ENCODE measurements around the gene MAP7D1. TPM values are rescaled to one million over a fixed set of nuclear protein-coding genes. Genes with fewer than 3 reads are reported as not detected.

Gene MAP7D1
- total and polyA plus RNA-seq, 2 donors (not counting 3 experiments of a cell fraction or from before 2014, with no cell fraction given) = 69.7 to 193 TPM

GRCh38 chr1:36118447-36119204, 37.3 kb upstream of the MAP7D1 start:
- POLR2A ChIA-PET = interaction anchor here (1.6 kb wide), 1 partner anchor 9 kb away, joined by 3 read pairs; no protein-coding TSS in a partner anchor

GRCh38 chr1:36119456-36119855, 36.5 kb upstream of the MAP7D1 start:
- ChIA-PET CTCF (interaction anchor here (0.7 to 1.9 kb wide), 6 partner anchors 9 to 166 kb away, joined by 3 to 15 read pairs (median 4); no protein-coding TSS in a partner anchor), POLR2A (interaction anchor here (1.6 kb wide), 1 partner anchor 8 kb away, joined by 3 read pairs; no protein-coding TSS in a partner anchor)
- no peaks in the 10 kb centered on the region for H3K4me1 ChIP-seq (ENCODE audit: control insufficient read depth, extremely low read depth, insufficient read depth, low read length)
- no peaks in the 10 kb centered on the region for H3K36me3 ChIP-seq (ENCODE audit: control insufficient read depth in 2 of 2, extremely low read depth in 1 of 2, insufficient read depth in 2 of 2, low read length in 2 of 2)
- no peak for TF ChIP-seq EZH2 (IDR thresholded peaks at IDR 0.05; ENCODE audit: borderline replicate concordance, low read depth, low read length, severe bottlenecking)
- no peak for TF ChIP-seq MYC (IDR thresholded peaks at IDR 0.05; ENCODE audit: low read depth, low read length)
- TF ChIP-seq POLR2A (IDR thresholded peaks at IDR 0.05; ENCODE audit: low read depth, low read length) = no peak
- TF ChIP-seq JUN (IDR thresholded peaks at IDR 0.05; ENCODE audit: borderline replicate concordance, insufficient read depth, insufficient read length, low read depth) = no peak
- TF ChIP-seq POLR2AphosphoS5 (IDR thresholded peaks at IDR 0.05; ENCODE audit: insufficient read depth, low read depth, low read length) = no peak
- TF ChIP-seq GATA2 (IDR thresholded peaks at IDR 0.05; ENCODE audit: insufficient read depth, insufficient read length, low read depth, low read length) = no peak
- TF ChIP-seq CTCF (IDR thresholded peaks at IDR 0.05; ENCODE audit: extremely low read depth in 1 of 2, insufficient read depth in 1 of 2, low read depth in 1 of 2, low read length in 2 of 2) = no peak
- H4K20me1 ChIP-seq (replicated peaks; ENCODE audit: control insufficient read depth, extremely low read depth, insufficient read depth, low read length) = no peaks in the 10 kb centered on the region
- no peak for FAIRE-seq
- intact Hi-C loops (cut with micrococcal nuclease) (no loop called here), dilution Hi-C loops (cut with MboI; ENCODE audit: extremely low pct_ligation_motif_present, low sequenced_read_pairs) (no loop called here)
- no peak for DNase-seq (ENCODE audit: low read depth, low spot score)
- no peak overlapping the region for H3K27ac ChIP-seq (ENCODE audit: insufficient read depth, low read depth, low read length)
- no TSS peak for BruUV-seq (replicated peaks)
- no peaks in the 10 kb centered on the region for H3K9me3 ChIP-seq (replicated peaks; ENCODE audit: control insufficient read depth, insufficient read depth, low read length)
- H3K27me3 ChIP-seq (ENCODE audit: control insufficient read depth in 2 of 2, insufficient read depth in 2 of 2, low read length in 2 of 2) = peaks cover 2 to 3% of the 10 kb centered on the region in 2 experiments
- no peak overlapping the region for H3K9ac ChIP-seq (replicated peaks; ENCODE audit: extremely low read depth, insufficient read depth, low read length)
- H3K79me2 ChIP-seq (ENCODE audit: control insufficient read depth, insufficient read depth, low read length) = no peaks in the 10 kb centered on the region
- H3K9me1 ChIP-seq (replicated peaks; ENCODE audit: control insufficient read depth, extremely low read depth, insufficient read depth, low read length) = no peaks in the 10 kb centered on the region
- no peak overlapping the region for H3K4me3 ChIP-seq (replicated peaks in 1 of 3; ENCODE audit: insufficient read depth in 1 of 3, low read depth in 1 of 3, low read length in 3 of 3)
- no peak overlapping the region for H2AFZ ChIP-seq (ENCODE audit: low read depth, low read length)
- no peak overlapping the region for H3K4me2 ChIP-seq (ENCODE audit: insufficient read depth, low read length)

More at GRCh38 chr1:36118447-36119204, 37.3 kb upstream of the MAP7D1 start:
- Histone ChIP-seq H3K27ac (ENCODE audit: insufficient read depth, low read depth, low read length) (no peak overlapping the region), H4K20me1 (replicated peaks; ENCODE audit: control insufficient read depth, extremely low read depth, insufficient read depth, low read length) (no peaks in the 10 kb centered on the region), H3K9ac (replicated peaks; ENCODE audit: extremely low read depth, insufficient read depth, low read length) (no peak overlapping the region), H3K4me1 (ENCODE audit: control insufficient read depth, extremely low read depth, insufficient read depth, low read length) (no peaks in the 10 kb centered on the region), H3K4me3 (replicated peaks in 1 of 3; ENCODE audit: insufficient read depth in 1 of 3, low read depth in 1 of 3, low read length in 3 of 3) (no peak overlapping the region), H2AFZ (ENCODE audit: low read depth, low read length) (no peak overlapping the region), H3K36me3 (ENCODE audit: control insufficient read depth in 2 of 2, extremely low read depth in 1 of 2, insufficient read depth in 2 of 2, low read length in 2 of 2) (no peaks in the 10 kb centered on the region), H3K4me2 (ENCODE audit: insufficient read depth, low read length) (no peak overlapping the region), H3K79me2 (ENCODE audit: control insufficient read depth, insufficient read depth, low read length) (no peaks in the 10 kb centered on the region), H3K9me1 (replicated peaks; ENCODE audit: control insufficient read depth, extremely low read depth, insufficient read depth, low read length) (no peaks in the 10 kb centered on the region), H3K27me3 (ENCODE audit: control insufficient read depth in 2 of 2, insufficient read depth in 2 of 2, low read length in 2 of 2) (no peaks in the 10 kb centered on the region), H3K9me3 (replicated peaks; ENCODE audit: control insufficient read depth, insufficient read depth, low read length) (no peaks in the 10 kb centered on the region)
- FAIRE-seq (no peak), DNase-seq (ENCODE audit: low read depth, low spot score) (no peak)
- TF ChIP-seq JUN (IDR thresholded peaks at IDR 0.05; ENCODE audit: borderline replicate concordance, insufficient read depth, insufficient read length, low read depth) = no peak
- TF ChIP-seq FOS (IDR thresholded peaks at IDR 0.05; ENCODE audit: borderline replicate concordance, insufficient read depth, low read length) = no peak
- no peak for TF ChIP-seq POLR2A (IDR thresholded peaks at IDR 0.05; ENCODE audit: low read depth, low read length)
- no TSS peak for BruUV-seq (replicated peaks)
- CTCF ChIA-PET = interaction anchor here (1.2 to 2.8 kb wide), 6 partner anchors 10 to 23 kb away, joined by 3 to 15 read pairs (median 6); no protein-coding TSS in a partner anchor
- dilution Hi-C loops (cut with MboI; ENCODE audit: extremely low pct_ligation_motif_present, low sequenced_read_pairs) (no loop called here), intact Hi-C loops (cut with micrococcal nuclease) (no loop called here)
